Pancreas (tissue), 10 donors: ENCODE data around the gene PANK2. TPM values are rescaled to one million over a fixed set of nuclear protein-coding genes. Genes with fewer than 3 reads are reported as not detected.
A peak's percentile ranks its signal among the peaks of the same experiment; 100 is the strongest.
"Not testable (repeated sequence)": the region's sequence is repeated elsewhere in the genome, so short reads cannot be mapped to it uniquely, and the experiment has no call there.

Experiments used
- ATAC-seq, 4 donors: fragments of 200-7000 bp; cut with Tn5 transposase; one replicate each; pipeline versions ENCODE4 v1.8.0 to v1.9.1; 2020; ENCODE audit warnings: mild to moderate bottlenecking in 4 of 4, moderate library complexity in 4 of 4
- DNase-seq, 6 donors: peaks; one replicate each; pipeline ENCODE4 v3.0.0-alpha.2; 2020
- FAIRE-seq: peaks from 2 replicates; lab custom pipeline; 2012; peaks lifted over from hg19 to GRCh38; lab: Jason Lieb, UNC
- H3K27ac ChIP-seq, 4 donors: fragments of 200-600 bp; sonication (generic); 1 replicate in 3 of 4; 2 replicates in 1 of 4; pipeline versions ENCODE4 v1.5.0 to v1.8.0; 2020
- H3K27me3 ChIP-seq, 4 donors: fragments of 200-600 bp; one replicate each; pipeline ENCODE4 v1.8.0; 2021
- H3K36me3 ChIP-seq, 3 donors: fragments of 200-600 bp; sonication (generic) in 1 of 3; one replicate each; pipeline versions ENCODE4 v1.5.0 to v1.8.0; 2020 to 2021
- H3K4me1 ChIP-seq, 3 donors: fragments of 200-600 bp; one replicate each; pipeline ENCODE4 v1.8.0; 2021
- H3K4me3 ChIP-seq, 4 donors: fragments of 200-600 bp; sonication (generic) in 2 of 4; one replicate each; pipeline versions ENCODE4 v1.5.0 to v1.8.0; 2020 to 2021
- H3K9me3 ChIP-seq, 4 donors: fragments of 200-600 bp; one replicate each; pipeline ENCODE4 v1.8.0; 2021
- CTCF ChIP-seq, 4 donors: fragments of 200-600 bp; sonication (generic) in 3 of 4; IDR thresholded peaks; one replicate each; pipeline versions ENCODE4 v1.5.0 to v1.8.0; 2021; ENCODE audit warnings: antibody characterized with exemption in 4 of 4
- WGBS, 2 donors: extraction: QIAGEN DNeasy Blood & Tissue Kit; methylation state at CpG; one replicate each; pipeline ENCODE4 v1.1.7; 2013; 5-methylcytosine and 5-hydroxymethylcytosine counted together
- intact Hi-C, 3 donors: fragments of 100-400 bp; cut with DNase I; formaldehyde crosslinking; loops; one replicate each; pipeline versions ENCODE4 v1.11.1 to v1.14.2; 2022
- polyA plus RNA-seq, 2 donors: library from polyadenylated mRNA; stranded (reverse); fragments of 200-250 nt; gene quantifications; one replicate each; pipeline ENCODE4 v1.2.3, GENCODE V29; 2013
- total RNA-seq, 6 donors: library from RNA; stranded (reverse); fragmentation: NEBNext Ultra II Directional in 4 of 6; extraction: Animal tissue kit (Norgen Biotek cat#: 25700) in 4 of 6; gene quantifications; one replicate each; pipeline versions ENCODE4 v1.2.1 to v1.2.4, GENCODE V29; 2021 to 2023
- donor health status: healthy with polysubstance abuse.
- donor health status: DM: no; HTN: no; CAD: no; lungs with moderate emphysema.
- donor health status: DM: no; HTN: no; CAD: no.
- donor health status: control.
- donor health status: control.
- donor health status: Bipolar disorder and iron deficiency.
- donor health status: DM: yes; HTN: yes; CAD: no.
- donor health status: DM: no; HTN: no; CAD: no.
- donor health status: DM: no; HTN: no; CAD: no.
- donor health status: DM: yes; HTN: yes; CAD: no.

PANK2 gene
- total and polyA plus RNA-seq, 8 donors: 10.1 to 23.4 (median 13.3) TPM

DNA sequence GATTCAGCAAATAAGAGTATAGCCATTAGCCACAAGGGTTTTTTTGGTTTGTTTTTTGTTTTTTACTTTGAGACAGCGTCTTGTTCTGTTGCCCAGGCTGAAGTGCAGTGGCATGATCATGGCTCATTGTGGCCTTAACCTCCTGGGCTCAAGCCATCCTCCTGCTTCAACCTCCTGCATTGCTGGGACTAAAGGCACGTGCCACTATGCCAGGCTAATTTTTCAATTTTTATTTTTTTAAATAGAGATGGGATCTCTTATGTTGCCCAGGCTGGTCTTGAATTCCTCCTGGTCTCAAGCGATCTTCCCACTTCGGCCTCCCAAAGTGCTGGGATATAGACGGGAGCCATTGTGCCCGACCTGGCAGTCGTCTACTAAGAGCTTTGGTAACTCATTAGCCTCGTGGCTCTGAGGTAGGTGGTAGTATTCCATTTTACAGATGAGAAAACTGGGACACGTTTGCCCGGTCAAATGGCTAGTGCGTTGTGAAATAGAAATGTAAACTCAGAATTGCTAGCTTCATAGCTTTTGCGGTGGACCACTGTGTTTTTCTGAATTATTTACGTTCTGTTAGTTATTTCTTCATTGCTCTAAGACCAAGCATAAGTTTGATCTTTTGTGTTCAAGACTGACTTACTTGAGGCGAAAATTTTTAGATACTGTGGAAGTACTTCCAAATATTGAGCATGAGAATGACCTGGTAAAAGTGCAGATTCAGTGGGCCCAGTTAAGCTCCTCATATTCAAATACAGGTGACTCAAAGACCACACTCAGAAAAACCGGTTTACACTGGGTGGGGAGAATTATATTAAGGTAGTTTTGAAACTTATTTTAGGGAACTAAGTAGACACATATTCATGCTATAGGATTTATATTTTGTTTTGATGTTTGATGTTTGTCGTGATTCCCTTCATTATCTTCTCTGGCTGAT is 2.1 kb downstream of the PANK2 start:
- Histone ChIP-seq H3K9me3 (no peaks in the 10 kb centered on the region), H3K27ac (no peak overlapping the region), H3K4me3 (peak overlapping the region in 2 of 4 donors; percentile 85 to 95), H3K4me1 (peaks cover 0 to 38% (median 11%) of the 10 kb centered on the region in 3 donors), H3K36me3 (no peaks in the 10 kb centered on the region), H3K27me3 (no peaks in the 10 kb centered on the region)
- FAIRE-seq (no peak), DNase-seq (no peak), ATAC-seq (no peak)
- 58 to 64% methylated on average over 16 of the region's 16 CpGs for WGBS, 2 donors
- no peak for TF ChIP-seq CTCF (IDR thresholded peaks at IDR 0.05)
- intact Hi-C loops: no loop called here

DNA sequence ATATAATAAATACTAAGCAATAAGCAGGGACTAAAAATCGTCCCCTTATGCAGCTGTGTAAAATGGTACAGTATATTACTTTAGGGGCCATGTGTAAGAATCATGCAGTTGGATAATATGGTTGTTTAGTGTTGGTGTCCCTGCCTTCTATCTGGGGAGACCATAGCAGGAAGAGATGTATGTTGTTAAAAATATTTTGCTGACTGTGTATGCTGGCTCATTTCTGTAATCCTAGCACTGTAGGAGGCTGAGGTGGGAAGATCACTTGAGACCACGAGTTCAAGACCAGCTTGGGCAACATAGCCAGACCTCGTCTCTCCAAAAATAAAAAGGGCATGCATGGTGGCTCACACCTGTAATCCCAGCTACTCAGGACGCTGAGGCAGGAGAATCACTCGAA is 5.6 kb downstream of the PANK2 start:
- WGBS, 2 donors: 84 to 87% methylated on average over 5 of the region's 5 CpGs
- DNase-seq (no peak), ATAC-seq (no peak), FAIRE-seq (no peak)
- Histone ChIP-seq H3K36me3 (no peaks in the 10 kb centered on the region), H3K9me3 (no peaks in the 10 kb centered on the region), H3K4me1 (peaks cover 0 to 45% (median 11%) of the 10 kb centered on the region in 3 donors), H3K27me3 (no peaks in the 10 kb centered on the region), H3K4me3 (no peak overlapping the region), H3K27ac (no peak overlapping the region)
- intact Hi-C loops: no loop called here
- TF ChIP-seq CTCF (IDR thresholded peaks at IDR 0.05): no peak

DNA sequence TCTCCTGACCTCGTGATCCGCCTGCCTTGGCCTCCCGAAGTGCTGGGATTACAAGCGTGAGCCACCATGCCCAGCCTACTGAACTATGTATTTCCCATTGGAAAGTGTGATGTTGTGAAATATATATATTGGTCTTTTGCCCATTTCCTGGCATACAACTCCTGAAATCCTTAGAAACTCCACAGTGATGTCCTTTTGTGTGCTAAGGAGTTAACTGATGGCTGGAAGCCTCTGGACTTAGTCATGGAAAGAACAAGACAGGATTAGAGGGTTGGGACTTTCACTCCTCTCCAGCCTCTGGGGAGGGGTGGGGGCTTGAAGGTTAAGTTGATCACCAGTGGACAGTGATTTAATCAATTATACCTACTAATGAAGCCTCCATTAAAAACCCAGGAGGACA is 7.1 kb downstream of the PANK2 start:
- Histone ChIP-seq H3K27me3 (no peaks in the 10 kb centered on the region), H3K9me3 (no peaks in the 10 kb centered on the region), H3K4me1 (peaks cover 0 to 36% (median 3%) of the 10 kb centered on the region in 3 donors), H3K36me3 (no peaks in the 10 kb centered on the region), H3K27ac (no peak overlapping the region), H3K4me3 (no peak overlapping the region)
- TF ChIP-seq CTCF (IDR thresholded peaks at IDR 0.05): no peak
- intact Hi-C loops: no loop called here
- DNase-seq (no peak), FAIRE-seq (no peak), ATAC-seq (no peak)
- 73 to 91% methylated on average over 4 of the region's 4 CpGs for WGBS, 2 donors

- no peaks in the 10 kb centered on the region for H3K9me3 ChIP-seq
- peaks cover 0 to 29% (median 0%) of the 10 kb centered on the region in 3 donors for H3K4me1 ChIP-seq
- no peak for DNase-seq
- no peak overlapping the region for H3K4me3 ChIP-seq
- ATAC-seq: no peak
- no peak for TF ChIP-seq CTCF (IDR thresholded peaks at IDR 0.05)
- no peak for FAIRE-seq
- no peak overlapping the region for H3K27ac ChIP-seq
- no peaks in the 10 kb centered on the region for H3K36me3 ChIP-seq
- no peaks in the 10 kb centered on the region for H3K27me3 ChIP-seq
- intact Hi-C loops: no loop called here
- 67 to 71% methylated on average over 10 of the region's 10 CpGs for WGBS, 2 donors
Observed at GRCh38 chr20:3896853-3897583, 7.8 kb downstream of the PANK2 start.

- FAIRE-seq, DNase-seq, H3K27ac ChIP-seq, H3K4me3 ChIP-seq, intact Hi-C loops, H3K27me3 ChIP-seq, ATAC-seq, H3K9me3 ChIP-seq, H3K36me3 ChIP-seq: not testable (repeated sequence)
- H3K4me1 ChIP-seq: peaks cover 0 to 23% (median 0%) of the 10 kb centered on the region in 3 donors
- 91 to 94% methylated on average over 9 of the region's 9 CpGs for WGBS, 2 donors
Observed at GRCh38 chr20:3898181-3898580, 9.0 kb downstream of the PANK2 start.
